ENCODE results near the gene MBD6. TPM values are rescaled to one million over a fixed set of nuclear protein-coding genes. Genes with fewer than 3 reads are reported as not detected.

MBD6 gene
- total and polyA plus RNA-seq, 2 of the 13 experiments (the other 11 are each of a cell fraction or from before 2014, with no cell fraction given), result 4.1 to 5.9 TPM

- TF ChIP-seq PRDM4 (CRISPR knock-in tag; IDR thresholded peaks at IDR 0.05; ENCODE audit: borderline replicate concordance) (no peak), AFF4 (CRISPR knock-in tag; IDR thresholded peaks at IDR 0.05) (no peak), WIZ (CRISPR knock-in tag; IDR thresholded peaks at IDR 0.05) (0 out of 2 replicates have a peak, but pooled peaks have one; percentile 40), MZF1 (CRISPR knock-in tag; IDR thresholded peaks at IDR 0.05; ENCODE audit: borderline replicate concordance) (0 out of 2 replicates have a peak, but pooled peaks have one; percentile 22), ZNF430 (CRISPR knock-in tag; IDR thresholded peaks at IDR 0.05) (peak; percentile 65; the same call in 1 of the 2 replicates), ZNF207 (IDR thresholded peaks at IDR 0.05; ENCODE audit: borderline replicate concordance) (no peak), SP2 (CRISPR knock-in tag; IDR thresholded peaks at IDR 0.05) (no peak), FOSL1 (CRISPR knock-in tag; IDR thresholded peaks at IDR 0.05; ENCODE audit: borderline replicate concordance) (no peak), E2F1 (CRISPR knock-in tag; IDR thresholded peaks at IDR 0.05) (no peak), YY1 (IDR thresholded peaks at IDR 0.05; ENCODE audit: insufficient read depth, insufficient replicate concordance, low read depth, low read length) (peak; percentile 85), NCOA5 (CRISPR knock-in tag; IDR thresholded peaks at IDR 0.05) (no peak), DMTF1 (CRISPR knock-in tag; IDR thresholded peaks at IDR 0.05) (no peak), ZNF224 (CRISPR knock-in tag; IDR thresholded peaks at IDR 0.05) (peak; percentile 81), SNAPC5 (CRISPR knock-in tag; IDR thresholded peaks at IDR 0.05; ENCODE audit: borderline replicate concordance) (no peak), ZIK1 (CRISPR knock-in tag; IDR thresholded peaks at IDR 0.05; ENCODE audit: borderline replicate concordance, low read depth) (no peak), ZMYM2 (CRISPR knock-in tag; IDR thresholded peaks at IDR 0.05) (peak; percentile 81; the same call in 1 of the 2 replicates), MXD4 (CRISPR knock-in tag; IDR thresholded peaks at IDR 0.05) (0 out of 2 replicates have a peak, but pooled peaks have one; percentile 26)
Observed at GRCh38 chr12:57487597-57488401, 34.8 kb upstream of the MBD6 start, which contains the start of gene MARS1 (continued).

Data from HepG2 (cell line).